ENCODE results near the gene SUCLG2.

The SUCLG2 gene

DNA sequence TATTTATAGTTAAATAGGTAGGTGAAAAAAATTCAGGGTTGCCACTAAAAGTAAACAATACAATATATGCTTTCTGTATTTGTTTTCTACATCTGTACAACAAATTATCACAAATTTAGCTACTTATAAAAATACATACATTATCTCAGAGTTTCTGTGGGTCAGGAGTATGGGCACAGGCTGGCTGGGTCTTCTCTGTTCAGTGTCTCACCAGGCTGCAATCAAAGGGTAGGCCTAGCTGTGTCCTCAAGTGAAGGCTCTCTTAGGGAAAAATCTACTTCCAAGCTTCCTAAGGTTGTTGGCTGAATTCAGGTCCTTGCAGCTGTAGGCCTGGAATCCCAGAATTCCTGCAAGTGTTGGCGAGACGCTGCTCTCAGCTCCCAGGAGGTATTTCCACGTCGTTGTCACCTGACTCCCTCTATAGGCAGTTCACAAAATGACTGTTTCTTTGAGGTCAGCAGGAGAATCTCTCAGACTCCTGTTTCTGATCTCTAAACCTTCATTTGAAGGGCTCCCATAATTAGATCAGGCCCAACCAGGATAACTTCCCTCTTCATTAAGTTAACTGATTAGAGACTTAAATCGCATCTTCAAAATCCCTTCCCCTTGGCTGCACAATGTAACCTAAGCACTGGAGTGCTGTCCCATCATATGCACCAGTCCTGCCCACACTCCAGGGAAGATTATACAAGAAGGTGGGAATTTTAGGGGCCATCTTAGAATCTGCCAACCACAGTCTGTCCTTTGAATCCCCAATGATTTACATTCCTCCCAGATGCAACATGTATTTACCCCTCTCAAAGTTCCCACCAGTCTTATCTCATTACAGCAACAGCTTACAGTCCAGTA lies 296.6 kb downstream of the SUCLG2 start (continued):
- TF ChIP-seq, protein P1, sequence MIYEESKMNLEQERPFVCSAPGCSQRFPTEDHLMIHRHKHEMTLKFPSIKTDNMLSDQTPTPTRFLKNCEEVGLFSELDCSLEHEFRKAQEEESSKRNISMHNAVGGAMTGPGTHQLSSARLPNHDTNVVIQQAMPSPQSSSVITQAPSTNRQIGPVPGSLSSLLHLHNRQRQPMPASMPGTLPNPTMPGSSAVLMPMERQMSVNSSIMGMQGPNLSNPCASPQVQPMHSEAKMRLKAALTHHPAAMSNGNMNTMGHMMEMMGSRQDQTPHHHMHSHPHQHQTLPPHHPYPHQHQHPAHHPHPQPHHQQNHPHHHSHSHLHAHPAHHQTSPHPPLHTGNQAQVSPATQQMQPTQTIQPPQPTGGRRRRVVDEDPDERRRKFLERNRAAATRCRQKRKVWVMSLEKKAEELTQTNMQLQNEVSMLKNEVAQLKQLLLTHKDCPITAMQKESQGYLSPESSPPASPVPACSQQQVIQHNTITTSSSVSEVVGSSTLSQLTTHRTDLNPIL (CRISPR knock-in tag; IDR thresholded peaks at IDR 0.05; ENCODE audit: low read depth): no peak
- TF ChIP-seq ZNF70 (CRISPR knock-in tag; IDR thresholded peaks at IDR 0.05): no peak
- no peak for TF ChIP-seq ZC3H10 (CRISPR knock-in tag; IDR thresholded peaks at IDR 0.05)
- no peak for TF ChIP-seq BACH2 (CRISPR knock-in tag; IDR thresholded peaks at IDR 0.05; ENCODE audit: borderline replicate concordance)
- no peak for TF ChIP-seq TOX (CRISPR knock-in tag; IDR thresholded peaks at IDR 0.05; ENCODE audit: borderline replicate concordance)
- TF ChIP-seq, protein P2, sequence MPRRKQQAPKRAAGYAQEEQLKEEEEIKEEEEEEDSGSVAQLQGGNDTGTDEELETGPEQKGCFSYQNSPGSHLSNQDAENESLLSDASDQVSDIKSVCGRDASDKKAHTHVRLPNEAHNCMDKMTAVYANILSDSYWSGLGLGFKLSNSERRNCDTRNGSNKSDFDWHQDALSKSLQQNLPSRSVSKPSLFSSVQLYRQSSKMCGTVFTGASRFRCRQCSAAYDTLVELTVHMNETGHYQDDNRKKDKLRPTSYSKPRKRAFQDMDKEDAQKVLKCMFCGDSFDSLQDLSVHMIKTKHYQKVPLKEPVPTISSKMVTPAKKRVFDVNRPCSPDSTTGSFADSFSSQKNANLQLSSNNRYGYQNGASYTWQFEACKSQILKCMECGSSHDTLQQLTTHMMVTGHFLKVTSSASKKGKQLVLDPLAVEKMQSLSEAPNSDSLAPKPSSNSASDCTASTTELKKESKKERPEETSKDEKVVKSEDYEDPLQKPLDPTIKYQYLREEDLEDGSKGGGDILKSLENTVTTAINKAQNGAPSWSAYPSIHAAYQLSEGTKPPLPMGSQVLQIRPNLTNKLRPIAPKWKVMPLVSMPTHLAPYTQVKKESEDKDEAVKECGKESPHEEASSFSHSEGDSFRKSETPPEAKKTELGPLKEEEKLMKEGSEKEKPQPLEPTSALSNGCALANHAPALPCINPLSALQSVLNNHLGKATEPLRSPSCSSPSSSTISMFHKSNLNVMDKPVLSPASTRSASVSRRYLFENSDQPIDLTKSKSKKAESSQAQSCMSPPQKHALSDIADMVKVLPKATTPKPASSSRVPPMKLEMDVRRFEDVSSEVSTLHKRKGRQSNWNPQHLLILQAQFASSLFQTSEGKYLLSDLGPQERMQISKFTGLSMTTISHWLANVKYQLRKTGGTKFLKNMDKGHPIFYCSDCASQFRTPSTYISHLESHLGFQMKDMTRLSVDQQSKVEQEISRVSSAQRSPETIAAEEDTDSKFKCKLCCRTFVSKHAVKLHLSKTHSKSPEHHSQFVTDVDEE (CRISPR knock-in tag; IDR thresholded peaks at IDR 0.05): no peak

DNA sequence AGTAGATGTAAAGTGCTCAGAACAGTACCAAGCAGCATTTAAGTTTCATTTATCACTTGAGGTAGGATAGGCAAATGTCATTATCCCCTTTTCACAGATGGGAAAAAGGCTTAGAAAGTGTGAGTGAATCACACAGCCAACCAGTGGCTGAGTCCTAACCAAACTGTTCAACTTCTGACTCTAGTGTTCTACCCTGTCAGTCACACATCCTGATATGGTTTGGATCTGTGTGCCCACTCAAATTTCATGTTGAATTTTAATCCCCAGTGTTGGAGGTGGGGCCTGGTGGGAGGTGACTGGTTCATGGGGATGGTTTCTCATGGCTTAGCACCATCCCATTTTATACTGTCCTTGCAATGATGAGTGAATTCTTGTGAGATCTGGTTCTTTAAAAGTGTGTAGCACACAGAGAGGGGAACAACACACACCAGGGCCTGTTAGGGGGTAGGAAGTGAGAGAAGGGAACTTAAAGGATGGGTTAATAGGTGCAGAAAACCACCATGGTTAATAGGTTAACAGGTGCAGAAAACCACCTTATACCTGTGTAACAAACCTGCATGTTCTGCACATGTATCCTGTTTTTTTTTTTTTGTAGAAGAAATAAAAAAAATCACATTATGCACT lies 304.7 kb downstream of the SUCLG2 start:
- no peak for ATAC-seq

DNA sequence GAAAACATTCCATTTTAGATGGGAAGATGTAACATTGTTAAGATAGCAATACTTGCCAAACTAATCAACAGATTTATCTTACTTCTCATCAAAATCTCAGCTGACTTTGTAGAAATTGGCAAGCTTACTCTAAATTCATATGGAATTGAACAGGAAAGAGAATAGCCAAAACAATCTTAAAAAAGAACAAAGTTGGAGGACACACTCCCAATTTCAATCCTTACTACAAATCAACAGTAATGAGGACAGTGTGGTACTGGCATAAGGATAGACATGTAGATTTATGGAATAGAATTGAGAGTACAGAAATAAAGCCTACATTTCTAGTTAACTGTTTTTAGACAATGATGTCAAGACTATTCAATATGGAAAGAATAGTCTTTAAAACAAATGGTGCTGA lies 308.3 kb downstream of the SUCLG2 start:
- no peak for ATAC-seq
- TF ChIP-seq ARNTL (CRISPR knock-in tag; IDR thresholded peaks at IDR 0.05; ENCODE audit: borderline replicate concordance, low read depth): no peak
- no peak for TF ChIP-seq ESRRG (CRISPR knock-in tag; IDR thresholded peaks at IDR 0.05)

More for the DNA sequence above, 304.7 kb downstream of the SUCLG2 start:
- TF ChIP-seq RARB (CRISPR knock-in tag; IDR thresholded peaks at IDR 0.05) (no peak), ZNF565 (CRISPR knock-in tag; conservative IDR thresholded peaks at IDR 0.05; ENCODE audit: low read depth) (no peak), OSR1 (CRISPR knock-in tag; IDR thresholded peaks at IDR 0.05) (no peak)

DNA sequence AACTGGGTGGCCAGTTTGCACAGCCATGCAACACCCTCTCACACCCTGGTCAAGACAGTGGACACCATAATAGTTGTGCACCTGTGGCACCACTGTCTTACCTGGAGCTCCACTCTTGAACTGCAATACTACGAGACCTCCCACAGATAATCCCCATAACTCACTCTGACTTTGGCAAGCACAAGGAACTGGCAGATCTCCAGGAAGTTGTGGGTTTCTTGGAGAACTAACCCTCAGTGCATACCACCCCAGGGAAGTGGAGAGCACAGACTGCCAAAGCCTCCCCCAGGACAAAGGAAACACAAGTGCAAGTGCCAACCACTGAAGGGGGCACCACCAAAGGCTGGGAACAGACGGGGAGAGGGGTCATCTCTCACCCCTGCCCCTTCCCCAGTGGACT lies 318.6 kb downstream of the SUCLG2 start:
- ATAC-seq: no peak

More for the DNA sequence above, 318.6 kb downstream of the SUCLG2 start:
- no peak for TF ChIP-seq ZNF70 (CRISPR knock-in tag; IDR thresholded peaks at IDR 0.05)
- TF ChIP-seq ZNF565 (CRISPR knock-in tag; conservative IDR thresholded peaks at IDR 0.05; ENCODE audit: low read depth): no peak
- TF ChIP-seq, protein P3, sequence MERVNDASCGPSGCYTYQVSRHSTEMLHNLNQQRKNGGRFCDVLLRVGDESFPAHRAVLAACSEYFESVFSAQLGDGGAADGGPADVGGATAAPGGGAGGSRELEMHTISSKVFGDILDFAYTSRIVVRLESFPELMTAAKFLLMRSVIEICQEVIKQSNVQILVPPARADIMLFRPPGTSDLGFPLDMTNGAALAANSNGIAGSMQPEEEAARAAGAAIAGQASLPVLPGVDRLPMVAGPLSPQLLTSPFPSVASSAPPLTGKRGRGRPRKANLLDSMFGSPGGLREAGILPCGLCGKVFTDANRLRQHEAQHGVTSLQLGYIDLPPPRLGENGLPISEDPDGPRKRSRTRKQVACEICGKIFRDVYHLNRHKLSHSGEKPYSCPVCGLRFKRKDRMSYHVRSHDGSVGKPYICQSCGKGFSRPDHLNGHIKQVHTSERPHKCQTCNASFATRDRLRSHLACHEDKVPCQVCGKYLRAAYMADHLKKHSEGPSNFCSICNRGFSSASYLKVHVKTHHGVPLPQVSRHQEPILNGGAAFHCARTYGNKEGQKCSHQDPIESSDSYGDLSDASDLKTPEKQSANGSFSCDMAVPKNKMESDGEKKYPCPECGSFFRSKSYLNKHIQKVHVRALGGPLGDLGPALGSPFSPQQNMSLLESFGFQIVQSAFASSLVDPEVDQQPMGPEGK (CRISPR knock-in tag; IDR thresholded peaks at IDR 0.05; ENCODE audit: borderline replicate concordance): no peak
- no peak for TF ChIP-seq SNAI2 (CRISPR knock-in tag; IDR thresholded peaks at IDR 0.05)
- TF ChIP-seq ARNTL (CRISPR knock-in tag; IDR thresholded peaks at IDR 0.05; ENCODE audit: borderline replicate concordance, low read depth): no peak
- no peak for TF ChIP-seq ESRRG (CRISPR knock-in tag; IDR thresholded peaks at IDR 0.05)
- TF ChIP-seq ZNF8 (CRISPR knock-in tag; IDR thresholded peaks at IDR 0.05): no peak
- TF ChIP-seq ISL1 (CRISPR knock-in tag; IDR thresholded peaks at IDR 0.05): no peak
- no peak for TF ChIP-seq BACH2 (CRISPR knock-in tag; IDR thresholded peaks at IDR 0.05; ENCODE audit: borderline replicate concordance)
- TF ChIP-seq ZC3H10 (CRISPR knock-in tag; IDR thresholded peaks at IDR 0.05): no peak
- no peak for TF ChIP-seq GLIS3 (CRISPR knock-in tag; IDR thresholded peaks at IDR 0.05)
- TF ChIP-seq, protein P1 (CRISPR knock-in tag; IDR thresholded peaks at IDR 0.05; ENCODE audit: low read depth): no peak
- TF ChIP-seq TCF4 (CRISPR knock-in tag; IDR thresholded peaks at IDR 0.05; ENCODE audit: borderline replicate concordance): no peak
- TF ChIP-seq, protein P2 (CRISPR knock-in tag; IDR thresholded peaks at IDR 0.05): no peak
- TF ChIP-seq RARB (CRISPR knock-in tag; IDR thresholded peaks at IDR 0.05): no peak
- no peak for TF ChIP-seq OSR1 (CRISPR knock-in tag; IDR thresholded peaks at IDR 0.05)
- no peak for TF ChIP-seq TOX (CRISPR knock-in tag; IDR thresholded peaks at IDR 0.05; ENCODE audit: borderline replicate concordance)
- no peak for TF ChIP-seq PPARA (CRISPR knock-in tag; IDR thresholded peaks at IDR 0.05; ENCODE audit: borderline replicate concordance)
- TF ChIP-seq CSDC2 (CRISPR knock-in tag; IDR thresholded peaks at IDR 0.05): no peak
- TF ChIP-seq, protein P4, sequence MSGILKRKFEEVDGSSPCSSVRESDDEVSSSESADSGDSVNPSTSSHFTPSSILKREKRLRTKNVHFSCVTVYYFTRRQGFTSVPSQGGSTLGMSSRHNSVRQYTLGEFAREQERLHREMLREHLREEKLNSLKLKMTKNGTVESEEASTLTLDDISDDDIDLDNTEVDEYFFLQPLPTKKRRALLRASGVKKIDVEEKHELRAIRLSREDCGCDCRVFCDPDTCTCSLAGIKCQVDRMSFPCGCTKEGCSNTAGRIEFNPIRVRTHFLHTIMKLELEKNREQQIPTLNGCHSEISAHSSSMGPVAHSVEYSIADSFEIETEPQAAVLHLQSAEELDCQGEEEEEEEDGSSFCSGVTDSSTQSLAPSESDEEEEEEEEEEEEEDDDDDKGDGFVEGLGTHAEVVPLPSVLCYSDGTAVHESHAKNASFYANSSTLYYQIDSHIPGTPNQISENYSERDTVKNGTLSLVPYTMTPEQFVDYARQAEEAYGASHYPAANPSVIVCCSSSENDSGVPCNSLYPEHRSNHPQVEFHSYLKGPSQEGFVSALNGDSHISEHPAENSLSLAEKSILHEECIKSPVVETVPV (CRISPR knock-in tag; IDR thresholded peaks at IDR 0.05): no peak

Measured in SK-N-SH treated with all-trans-retinoic acid at 6 μM for 48 hours (cell line).